Smooth muscle cell of the umbilical artery (primary cell): ENCODE data around the gene PILRA. TPM values are rescaled to one million over a fixed set of nuclear protein-coding genes. Genes with fewer than 3 reads are reported as not detected.

Source experiments
- total RNA-seq: library from RNA; depleted of rRNA; stranded (reverse); fragments of >200 nt; gene quantifications from 2 replicates; pipeline ENCODE4 v1.2.3, GENCODE V29; 2014

The PILRA gene
- 0.89 TPM in 1 of 2 replicates, not detected in the other for total RNA-seq

DNA sequence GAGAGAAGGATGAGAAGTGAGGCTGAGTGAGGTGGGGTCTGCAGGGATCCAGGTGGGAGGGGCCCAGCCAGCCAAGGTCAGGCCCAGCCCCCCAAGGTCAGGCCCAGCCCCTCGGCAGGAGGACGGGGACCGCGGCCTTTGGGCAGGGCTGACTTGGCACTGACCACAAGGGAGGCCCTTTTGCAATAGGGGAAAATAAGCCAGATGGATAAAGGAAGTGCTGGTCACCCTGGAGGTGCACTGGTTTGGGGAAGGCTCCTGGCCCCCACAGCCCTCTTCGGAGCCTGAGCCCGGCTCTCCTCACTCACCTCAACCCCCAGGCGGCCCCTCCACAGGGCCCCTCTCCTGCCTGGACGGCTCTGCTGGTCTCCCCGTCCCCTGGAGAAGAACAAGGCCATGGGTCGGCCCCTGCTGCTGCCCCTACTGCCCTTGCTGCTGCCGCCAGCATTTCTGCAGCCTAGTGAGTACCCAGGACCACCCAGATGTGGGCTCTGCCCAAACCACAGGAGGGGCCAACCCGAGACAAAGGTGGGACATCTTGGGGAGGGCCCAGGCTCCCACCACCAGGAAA is at the start of gene PILRA:
Gene PILRA (plus strand): TSS at position 227 of the 571 bp plus-strand sequence. CDS start 170 bp downstream, at position 397.

DNA sequence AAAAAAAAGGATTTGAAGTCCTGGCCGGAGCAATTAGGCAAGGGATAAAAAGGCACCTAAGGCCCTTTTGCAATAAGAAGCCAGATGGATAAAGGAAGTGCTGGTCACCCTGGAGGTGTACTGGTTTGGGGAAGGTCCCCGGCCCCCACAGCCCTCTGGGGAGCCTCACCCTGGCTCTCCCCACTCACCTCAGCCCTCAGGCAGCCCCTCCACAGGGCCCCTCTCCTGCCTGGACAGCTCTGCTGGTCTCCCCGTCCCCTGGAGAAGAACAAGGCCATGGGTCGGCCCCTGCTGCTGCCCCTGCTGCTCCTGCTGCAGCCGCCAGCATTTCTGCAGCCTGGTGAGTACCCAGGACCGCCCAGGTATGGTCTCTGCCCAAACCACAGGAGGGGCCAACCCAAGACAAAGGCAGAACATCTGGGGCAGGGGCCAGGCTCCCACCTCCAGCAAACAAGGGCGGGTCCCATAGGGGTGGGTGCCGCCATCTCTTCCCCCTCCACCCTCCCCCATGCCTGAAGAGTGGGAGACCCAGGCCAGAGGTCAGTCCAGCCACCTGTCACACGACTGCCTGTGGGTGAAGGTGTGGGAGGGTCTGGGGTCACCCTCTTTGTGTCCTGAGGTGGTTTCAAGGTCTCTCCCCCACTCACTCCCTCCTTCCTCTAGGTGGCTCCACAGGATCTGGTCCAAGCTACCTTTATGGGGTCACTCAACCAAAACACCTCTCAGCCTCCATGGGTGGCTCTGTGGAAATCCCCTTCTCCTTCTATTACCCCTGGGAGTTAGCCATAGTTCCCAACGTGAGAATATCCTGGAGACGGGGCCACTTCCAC is 15.0 kb upstream of the PILRA start, which contains the start of gene PILRB:
Gene PILRB (plus strand): TSS at position 91 of the 830 bp plus-strand sequence. CDS start 186 bp downstream, at position 277.

DNA sequence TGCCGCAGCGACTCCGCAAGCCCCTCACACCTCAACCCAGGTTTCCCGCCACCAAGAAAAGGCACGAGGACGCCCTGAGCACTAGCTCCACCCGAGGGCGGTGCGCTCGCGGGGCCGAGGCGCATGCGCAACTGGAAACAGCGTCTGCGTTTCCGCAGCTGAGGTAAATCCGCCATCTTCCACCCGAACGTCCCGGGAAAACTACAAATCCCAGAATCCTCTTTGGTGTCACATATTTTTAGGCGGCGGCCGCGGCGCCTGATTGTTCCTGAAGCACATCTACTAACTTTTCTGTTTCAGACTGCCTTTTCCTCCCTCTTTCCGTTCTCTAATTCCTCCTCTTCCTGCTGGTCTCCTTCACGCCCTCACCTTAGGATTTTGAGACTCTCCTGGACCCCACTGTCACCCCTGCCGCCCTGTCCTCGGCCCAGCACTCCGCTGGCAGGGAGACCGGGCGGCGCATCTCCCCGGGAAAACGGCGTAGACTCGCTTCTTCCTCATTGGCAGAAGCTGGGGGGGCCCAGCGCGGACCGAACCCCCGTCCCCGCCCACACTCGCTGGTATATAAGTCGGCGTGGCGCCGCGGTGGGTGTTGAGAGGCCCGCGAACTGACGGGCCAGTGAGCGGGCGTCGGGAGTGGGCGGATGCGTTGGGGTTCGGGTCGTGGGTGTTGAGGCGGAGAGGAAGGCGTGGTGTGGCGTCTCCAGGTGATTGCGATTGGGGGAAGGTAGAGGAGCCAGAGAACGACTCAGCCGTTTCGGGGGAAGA is 55.1 kb downstream of the PILRA start, which contains the start of gene ZCWPW1:
Gene ZCWPW1 (minus strand): TSS at position 505 of the 768 bp plus-strand sequence. CDS start 8,054 bp downstream, outside the sequence.

DNA sequence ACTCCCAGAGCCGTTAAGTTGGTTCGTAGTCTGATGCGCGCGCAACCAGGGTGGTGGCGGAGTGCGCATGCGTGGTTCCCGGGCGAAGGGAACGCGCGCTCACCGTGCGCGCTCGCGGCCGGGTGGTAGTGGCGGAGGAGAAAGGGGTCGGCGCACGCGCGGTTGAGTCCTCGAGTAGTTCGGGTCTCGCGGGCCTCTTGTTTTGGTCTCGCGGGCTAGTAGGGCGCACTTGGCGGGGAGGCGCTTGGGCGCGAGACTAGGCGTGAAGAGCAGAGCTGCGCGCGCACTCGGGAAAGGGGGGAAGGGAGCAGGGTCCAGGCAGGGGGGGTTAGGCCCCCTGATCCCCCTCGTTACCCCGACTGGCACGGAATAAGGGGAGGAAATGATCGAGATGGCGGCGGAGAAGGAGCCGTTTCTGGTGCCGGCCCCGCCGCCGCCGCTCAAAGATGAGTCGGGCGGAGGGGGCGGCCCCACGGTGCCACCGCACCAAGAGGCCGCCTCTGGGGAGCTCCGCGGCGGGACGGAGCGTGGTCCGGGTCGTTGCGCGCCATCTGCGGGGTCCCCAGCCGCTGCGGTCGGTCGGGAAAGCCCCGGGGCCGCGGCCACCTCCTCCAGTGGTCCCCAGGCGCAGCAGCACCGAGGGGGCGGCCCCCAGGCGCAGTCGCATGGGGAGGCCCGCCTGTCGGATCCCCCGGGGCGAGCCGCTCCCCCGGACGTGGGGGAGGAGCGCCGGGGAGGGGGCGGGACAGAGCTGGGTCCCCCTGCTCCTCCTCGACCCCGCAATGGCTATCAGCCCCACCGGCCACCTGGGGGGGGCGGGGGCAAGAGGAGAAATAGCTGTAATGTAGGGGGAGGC is 56.6 kb downstream of the PILRA start, which contains the start of gene MEPCE:
Gene MEPCE (plus strand): TSS at position 195 of the 856 bp plus-strand sequence. CDS start 188 bp downstream, at position 383.

Other genes starting within 250 kb of the PILRA start
- 1.8 and 2.2 TPM in 2 replicates for gene MBLAC1, start 246.5 kb upstream of the PILRA start, total RNA-seq
- 30.5 and 91.8 TPM in 2 replicates for gene LAMTOR4, start 224.6 kb upstream of the PILRA start, total RNA-seq
- gene TRAPPC14, start 214.8 kb upstream of the PILRA start, total RNA-seq = 5.9 and 8.3 TPM in 2 replicates
- gene GAL3ST4, start 204.9 kb upstream of the PILRA start, total RNA-seq = 2.1 and 6.1 TPM in 2 replicates
- 3.9 and 6.0 TPM in 2 replicates for gene GPC2, start 196.1 kb upstream of the PILRA start, total RNA-seq
- 0.88 and 1.2 TPM in 2 replicates for gene STAG3, start 195.6 kb upstream of the PILRA start, total RNA-seq
- gene PVRIG, start 153.5 kb upstream of the PILRA start, total RNA-seq = not detected in 2 replicates
- gene SPDYE3, start 65.8 kb upstream of the PILRA start, total RNA-seq = not detected in 2 replicates
- gene PILRB, start 15.4 kb upstream of the PILRA start, total RNA-seq = 10.4 and 13.5 TPM in 2 replicates
- gene ZCWPW1, start 55.2 kb downstream of the PILRA start, total RNA-seq = 1.1 and 1.2 TPM in 2 replicates
- 14.8 and 17.9 TPM in 2 replicates for gene MEPCE, start 56.3 kb downstream of the PILRA start, total RNA-seq
- gene PPP1R35, start 63.0 kb downstream of the PILRA start, total RNA-seq = 11.3 and 12.5 TPM in 2 replicates
- 0.30 and 1.5 TPM in 2 replicates for gene SPACDR, start 90.8 kb downstream of the PILRA start, total RNA-seq
- gene TSC22D4, start 105.7 kb downstream of the PILRA start, total RNA-seq = 10.1 and 19.5 TPM in 2 replicates
- 0.83 and 1.2 TPM in 2 replicates for gene NYAP1, start 110.4 kb downstream of the PILRA start, total RNA-seq
- 3.0 and 4.4 TPM in 2 replicates for gene AGFG2, start 165.7 kb downstream of the PILRA start, total RNA-seq
- gene SAP25, start 200.4 kb downstream of the PILRA start, total RNA-seq = not detected in 2 replicates
- 7.7 and 12.6 TPM in 2 replicates for gene LRCH4, start 212.6 kb downstream of the PILRA start, total RNA-seq
- 0.30 and 0.32 TPM in 2 replicates for gene FBXO24, start 212.8 kb downstream of the PILRA start, total RNA-seq
- 16.9 and 51.6 TPM in 2 replicates for gene PCOLCE, start 228.9 kb downstream of the PILRA start, total RNA-seq
- gene MOSPD3, start 239.1 kb downstream of the PILRA start, total RNA-seq = 4.2 and 5.4 TPM in 2 replicates